ENCODE results near the gene ROBO3.

The ROBO3 gene

DNA sequence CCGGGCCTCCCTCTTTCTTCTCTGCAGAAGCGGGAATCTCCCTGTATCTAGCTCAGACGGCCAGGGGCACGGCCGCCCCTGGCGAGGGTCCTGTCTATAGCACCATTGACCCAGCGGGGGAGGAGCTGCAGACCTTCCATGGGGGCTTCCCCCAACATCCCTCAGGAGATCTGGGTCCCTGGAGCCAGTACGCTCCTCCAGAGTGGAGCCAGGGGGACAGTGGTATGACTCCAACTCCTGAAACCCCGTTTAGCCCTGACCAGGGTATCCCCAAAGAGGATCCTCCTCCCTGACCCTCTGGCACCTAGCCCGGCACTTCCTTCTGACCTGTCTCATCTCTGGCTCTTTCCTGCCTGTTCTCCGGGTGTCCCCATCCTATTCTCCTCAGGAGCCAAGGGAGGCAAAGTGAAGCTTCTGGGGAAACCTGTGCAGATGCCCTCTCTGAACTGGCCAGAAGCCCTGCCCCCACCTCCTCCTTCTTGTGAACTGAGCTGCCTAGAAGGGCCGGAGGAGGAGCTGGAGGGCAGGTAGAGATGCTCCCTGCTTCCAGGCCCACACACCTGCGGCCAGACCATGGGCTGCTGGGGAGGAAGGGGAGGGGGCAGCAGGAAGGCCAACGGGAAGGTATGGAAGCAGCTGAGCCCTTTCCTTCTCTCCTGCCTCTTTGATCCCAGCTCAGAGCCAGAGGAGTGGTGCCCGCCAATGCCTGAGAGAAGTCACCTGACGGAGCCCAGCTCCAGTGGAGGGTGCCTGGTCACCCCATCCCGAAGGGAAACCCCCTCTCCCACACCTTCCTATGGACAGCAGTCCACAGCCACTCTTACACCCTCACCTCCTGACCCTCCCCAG lies 12.9 kb downstream of the ROBO3 start:
- DNase-seq = no peak

DNA sequence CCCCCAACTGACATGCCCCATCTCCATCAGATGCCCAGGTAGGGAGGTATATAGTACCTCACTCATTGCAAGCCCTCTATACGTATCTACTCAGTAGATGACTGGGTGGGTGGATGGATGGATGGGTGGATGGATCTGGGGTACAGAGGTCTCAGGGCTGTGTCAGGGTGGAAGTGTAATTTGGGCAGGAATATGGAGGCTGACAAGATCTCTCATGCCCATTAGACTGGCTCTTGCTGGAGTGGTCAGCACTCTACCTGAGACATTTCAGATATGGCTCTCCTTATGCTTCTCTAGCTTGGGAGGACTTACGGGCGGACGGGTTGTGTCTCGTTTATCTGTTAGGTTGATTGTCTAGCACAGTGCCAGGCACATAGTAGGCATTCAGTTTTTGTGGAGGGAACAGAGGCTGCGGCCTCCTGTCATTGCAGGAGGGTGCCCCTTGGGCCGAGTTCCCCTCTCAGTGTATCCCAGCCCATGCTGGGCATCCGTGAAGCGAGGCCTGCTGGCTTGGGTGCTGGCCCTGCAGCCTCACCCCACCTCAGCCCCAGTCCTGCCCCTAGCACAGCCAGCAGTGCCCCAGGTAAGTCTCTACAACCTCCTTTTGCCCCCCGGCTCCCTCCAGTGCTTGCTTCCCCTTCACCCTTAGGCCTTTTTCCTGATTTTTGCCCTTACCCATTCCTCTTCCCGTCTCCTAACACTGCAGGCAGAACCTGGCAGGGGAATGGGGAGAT lies 13.7 kb downstream of the ROBO3 start:
- no peak for DNase-seq

DNA sequence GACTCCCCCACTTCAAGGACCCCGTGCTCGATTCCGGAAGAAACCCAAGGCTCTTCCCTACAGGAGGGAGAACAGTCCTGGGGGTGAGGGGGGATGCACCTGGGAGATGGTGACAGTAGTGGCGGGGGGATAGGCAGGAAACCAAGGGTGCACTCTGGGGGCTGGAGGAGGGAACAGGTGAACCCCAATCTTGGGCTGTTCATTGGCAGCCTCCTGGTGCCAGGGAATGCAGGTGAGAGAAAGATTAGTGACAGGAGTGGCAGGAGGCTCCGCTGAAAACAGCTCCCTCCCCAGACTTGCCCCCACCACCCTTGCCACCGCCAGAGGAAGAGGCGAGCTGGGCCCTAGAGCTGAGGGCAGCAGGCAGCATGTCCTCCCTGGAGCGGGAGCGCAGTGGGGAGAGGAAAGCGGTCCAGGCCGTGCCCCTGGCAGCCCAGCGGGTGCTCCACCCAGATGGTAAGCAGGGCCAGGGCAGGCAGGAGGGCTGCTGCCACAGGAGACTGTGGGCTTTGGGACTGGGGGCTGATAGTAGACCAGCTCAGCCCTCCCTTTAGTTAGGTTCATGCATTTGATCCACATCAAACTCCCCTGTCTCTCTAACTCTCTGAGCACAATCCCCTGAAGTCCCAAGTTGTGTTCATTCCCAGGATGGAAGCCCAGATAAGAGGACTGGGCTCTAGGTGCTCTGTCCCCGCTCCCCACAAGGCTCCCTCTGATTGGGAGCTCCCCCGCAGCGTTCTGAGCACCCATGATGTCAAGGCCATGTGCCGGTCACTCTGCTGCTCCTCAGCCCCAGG lies 14.5 kb downstream of the ROBO3 start:
- DNase-seq = no peak

DNA sequence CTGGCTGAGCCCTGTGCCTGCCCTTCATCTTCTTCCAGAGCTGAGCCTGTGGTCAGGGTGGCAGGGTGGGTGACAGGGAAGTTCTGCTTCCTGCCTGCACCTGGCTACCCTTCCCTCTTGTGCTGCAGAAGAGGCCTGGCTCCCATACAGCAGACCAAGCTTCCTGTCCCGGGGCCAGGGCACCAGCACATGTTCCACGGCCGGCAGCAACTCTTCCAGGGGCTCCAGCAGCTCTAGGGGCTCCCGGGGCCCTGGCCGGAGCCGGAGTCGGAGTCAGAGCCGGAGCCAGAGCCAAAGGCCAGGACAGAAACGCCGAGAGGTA lies 15.0 kb downstream of the ROBO3 start:
- DNase-seq = no peak

DNA sequence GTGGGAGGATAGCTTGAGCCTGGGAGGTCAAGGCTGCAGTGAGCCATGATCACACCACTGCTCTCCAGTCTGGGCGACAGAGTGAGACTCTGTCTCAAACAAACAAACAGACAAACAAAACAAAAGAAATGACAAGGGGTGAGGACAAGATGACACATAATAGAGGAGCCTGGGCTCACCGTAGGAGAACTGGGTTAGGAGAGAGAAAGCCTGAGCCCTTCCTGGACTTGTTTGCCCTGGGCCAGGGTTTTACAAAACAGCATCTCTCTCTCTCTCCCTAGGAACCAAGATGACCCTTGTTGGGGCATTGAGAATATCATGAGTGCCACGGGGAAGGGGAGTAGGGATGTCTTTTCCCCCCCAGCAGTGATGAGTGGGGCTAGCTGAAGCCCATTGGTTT lies 15.7 kb downstream of the ROBO3 start:
- DNase-seq = no peak

DNA sequence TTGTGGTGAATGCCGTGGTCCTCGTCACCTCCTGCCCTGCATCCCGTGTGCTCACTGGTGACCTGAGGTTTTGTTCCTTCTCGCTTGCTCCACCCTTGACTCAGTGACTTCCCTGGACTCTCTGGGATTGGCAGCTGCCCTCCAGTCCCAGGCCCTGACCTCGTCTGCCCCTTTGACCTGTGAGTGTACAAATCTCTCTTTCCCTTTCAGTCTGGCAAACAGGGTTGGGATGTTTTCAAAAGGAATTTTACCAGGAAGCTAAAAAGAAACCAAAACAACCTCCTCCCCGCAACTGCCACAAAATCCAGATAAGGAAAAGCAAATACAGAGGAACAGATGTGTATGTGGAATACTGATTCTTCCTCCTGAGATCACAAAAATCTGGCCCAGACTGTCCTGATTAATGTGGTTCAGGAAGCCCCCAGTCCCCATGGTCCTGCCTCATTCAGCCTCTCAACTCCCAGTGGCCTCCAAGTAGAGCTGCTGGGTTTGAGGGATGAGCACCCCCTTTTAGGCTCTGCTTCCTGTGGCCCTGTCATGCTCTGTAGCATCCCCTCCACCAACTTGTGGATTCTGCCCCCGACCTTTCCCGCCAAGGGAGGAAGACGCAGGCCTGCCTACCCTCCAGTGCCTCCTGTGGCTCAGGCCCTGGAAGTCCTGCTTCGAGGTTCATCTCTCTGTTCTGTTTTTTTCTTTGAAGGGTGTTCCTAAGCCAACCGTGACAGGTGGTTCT lies 17.3 kb downstream of the ROBO3 start:
- no peak for DNase-seq

DNA sequence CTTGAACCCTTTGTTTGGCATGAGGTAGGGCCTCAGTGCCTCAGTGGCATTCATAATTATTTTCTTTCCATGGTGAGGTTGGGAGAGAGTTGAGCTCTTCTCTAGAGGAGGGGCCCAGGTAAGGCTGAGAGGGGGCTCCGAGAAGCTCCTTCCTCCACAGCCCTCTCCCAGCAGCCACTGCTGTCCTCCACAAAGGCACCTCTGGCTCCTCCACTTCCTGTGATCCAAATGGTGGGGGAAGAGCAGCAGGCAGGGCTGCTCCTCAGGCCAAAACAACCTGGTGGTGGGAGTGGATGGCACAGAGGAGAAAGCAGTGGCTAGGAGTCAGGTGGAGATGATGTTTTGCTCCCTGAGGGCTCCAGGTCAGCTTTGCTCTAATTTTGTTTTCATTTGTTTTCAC lies 19.1 kb downstream of the ROBO3 start:
- DNase-seq = no peak

DNA sequence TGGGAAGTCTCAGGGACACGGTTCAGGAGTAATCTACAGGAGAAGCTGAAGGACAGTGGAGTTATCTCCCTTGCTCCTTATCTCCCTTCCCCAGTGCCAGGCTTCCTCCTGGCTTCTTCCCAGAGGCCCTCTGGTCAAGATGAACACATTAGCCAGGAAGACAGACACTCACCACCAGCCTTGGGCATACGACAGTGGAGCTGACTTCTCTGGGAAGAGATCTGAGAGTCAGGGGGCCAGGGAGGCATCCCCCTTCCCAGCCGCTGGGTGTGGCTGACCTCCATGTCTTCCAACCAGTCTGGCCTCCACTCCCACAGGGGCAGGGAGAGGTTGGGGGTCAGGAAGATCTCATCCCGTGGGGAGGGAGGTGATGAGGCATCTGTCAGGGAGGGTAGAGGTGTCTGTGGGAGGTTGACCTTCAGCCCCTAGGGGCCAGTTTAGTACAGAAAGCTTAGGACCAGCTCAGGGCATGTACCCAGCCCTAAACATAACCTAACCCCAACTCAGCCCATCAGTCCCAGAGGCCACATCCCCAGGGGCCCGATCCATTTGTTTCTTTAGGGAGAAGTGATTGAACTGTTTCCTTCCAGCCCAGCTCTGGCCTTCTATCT lies 19.7 kb downstream of the ROBO3 start:
- no peak for DNase-seq

DNA sequence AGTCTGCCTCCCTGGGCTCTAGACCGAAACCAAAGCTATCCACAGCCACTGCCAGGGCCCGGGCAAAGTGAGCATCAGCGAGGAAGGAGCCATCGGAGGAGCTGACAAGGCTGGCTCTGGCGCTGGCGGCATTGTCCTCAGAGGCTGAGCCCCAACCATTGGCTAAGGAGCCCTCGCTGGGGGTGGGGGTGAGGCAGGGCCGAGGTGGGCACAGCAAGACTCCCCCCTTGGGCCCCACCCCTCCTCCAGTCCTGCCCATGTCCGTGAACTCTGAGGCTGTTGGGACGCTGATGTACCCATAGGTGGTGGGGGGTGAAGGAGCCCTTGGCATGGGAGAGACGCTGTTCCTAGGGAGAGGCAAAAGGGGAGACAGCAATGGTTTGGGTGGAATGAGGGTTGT lies 21.2 kb downstream of the ROBO3 start:
- DNase-seq = no peak

DNA sequence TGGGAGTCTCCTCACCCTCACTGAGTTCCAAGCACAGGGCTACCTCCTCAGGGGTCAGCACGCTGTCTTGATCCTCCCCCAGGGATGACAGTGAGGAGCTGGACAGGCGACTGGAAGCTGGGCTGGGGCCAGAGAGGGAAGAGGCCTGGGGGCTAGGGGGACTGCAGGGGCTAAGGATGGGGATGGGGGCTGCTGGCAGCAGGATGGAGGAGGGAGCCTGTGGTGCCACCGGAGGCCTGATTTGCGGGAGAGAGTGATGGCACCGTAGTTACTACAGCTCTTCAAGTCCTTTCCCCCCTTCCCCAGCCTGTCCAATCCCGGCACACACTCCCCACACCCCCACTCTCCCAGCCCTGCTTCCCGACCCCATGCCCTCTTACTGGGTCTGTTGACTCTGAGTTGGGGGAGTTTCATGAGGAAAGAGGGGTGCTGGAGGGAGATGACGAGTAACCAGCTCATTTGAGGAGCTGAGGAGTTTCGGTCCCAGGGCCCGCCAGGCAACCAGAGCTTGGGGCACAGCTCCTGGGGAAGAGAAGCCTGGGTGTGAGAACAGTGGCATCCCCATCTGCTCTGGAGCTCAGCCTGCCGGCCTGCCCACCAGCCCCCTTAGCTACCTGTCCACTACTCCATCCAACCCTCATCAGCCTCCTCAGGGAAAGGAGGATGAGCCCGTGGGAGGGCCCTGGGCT lies 21.9 kb downstream of the ROBO3 start:
- DNase-seq = no peak

DNA sequence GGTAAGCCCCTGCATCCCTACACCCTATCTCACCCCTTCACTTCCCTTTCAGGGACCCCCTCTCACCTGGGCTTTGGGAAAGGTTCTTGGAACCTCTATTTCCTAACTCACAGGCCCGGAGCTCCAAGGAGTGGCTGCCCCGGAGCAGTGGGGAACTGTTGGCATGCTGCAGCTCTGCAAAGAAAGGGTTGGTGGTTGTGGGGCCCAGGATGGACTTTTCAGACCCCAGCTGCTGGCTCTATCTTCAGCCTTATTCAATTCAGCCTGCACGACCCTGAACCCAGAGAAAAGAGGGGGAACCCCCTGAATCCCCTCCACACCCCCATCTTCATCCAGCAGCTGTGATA lies 22.4 kb downstream of the ROBO3 start:
- DNase-seq = no peak

DNA sequence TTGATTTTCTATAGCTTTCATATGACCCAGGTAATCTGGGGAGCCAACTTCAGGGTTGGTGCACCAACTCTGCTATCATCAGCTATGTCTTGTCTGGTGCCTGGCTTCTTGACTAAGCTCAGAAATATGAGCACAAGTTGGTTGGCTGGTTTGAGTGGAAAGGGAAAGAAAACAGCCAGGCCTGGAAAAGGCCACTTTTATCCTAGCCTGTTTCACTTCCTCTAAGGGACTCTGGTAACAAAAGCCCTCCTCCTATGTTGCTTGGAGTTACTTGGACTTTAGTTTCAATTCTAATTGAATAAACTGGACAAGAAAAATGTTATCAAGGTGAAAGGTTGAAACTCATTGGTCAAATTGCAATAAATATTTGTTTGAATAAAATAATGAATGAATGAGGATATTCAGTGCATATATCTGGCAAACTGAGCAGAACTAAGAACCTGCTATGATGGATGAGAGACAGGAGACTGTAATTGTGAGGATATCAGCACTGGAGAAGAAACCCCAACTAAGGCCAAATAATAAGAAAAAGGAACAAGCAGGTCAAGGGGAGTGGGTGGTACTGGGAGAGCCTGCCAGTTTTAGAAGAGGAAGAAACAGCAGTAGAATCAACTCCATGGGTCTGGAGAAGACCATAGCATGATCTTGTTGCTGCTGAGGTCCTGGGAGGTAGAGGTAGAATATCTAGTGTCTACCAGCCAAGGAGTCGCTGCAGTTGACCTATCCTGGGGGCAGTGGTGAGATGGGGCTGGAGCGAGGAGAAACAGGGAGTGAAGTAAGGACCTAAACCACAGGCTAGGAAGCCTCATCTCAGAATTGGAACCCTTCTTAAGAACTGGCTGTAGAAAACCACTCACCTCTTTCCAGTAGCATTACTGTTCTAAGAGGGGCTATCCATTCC lies 24.2 kb downstream of the ROBO3 start:
- no peak for DNase-seq

DNA sequence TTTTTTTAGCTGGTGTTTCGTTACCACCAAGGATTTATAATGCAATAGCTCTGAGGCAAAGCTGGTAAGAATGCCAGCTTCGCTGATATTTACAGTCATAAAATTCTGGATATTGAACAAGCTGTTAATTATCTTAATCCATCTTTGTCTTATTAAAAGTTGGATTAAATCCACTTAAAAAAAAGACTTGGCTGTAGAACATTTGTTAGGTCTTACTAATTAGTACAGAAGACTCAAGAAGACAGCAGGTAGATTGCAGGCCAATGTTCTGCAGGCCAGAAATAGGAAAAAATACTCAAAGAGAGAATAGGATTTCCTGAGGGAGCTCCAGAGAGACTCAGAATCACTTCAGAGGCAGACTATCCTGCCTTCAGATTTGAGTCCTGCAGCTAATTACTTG lies 24.9 kb downstream of the ROBO3 start:
- no peak for DNase-seq

DNA sequence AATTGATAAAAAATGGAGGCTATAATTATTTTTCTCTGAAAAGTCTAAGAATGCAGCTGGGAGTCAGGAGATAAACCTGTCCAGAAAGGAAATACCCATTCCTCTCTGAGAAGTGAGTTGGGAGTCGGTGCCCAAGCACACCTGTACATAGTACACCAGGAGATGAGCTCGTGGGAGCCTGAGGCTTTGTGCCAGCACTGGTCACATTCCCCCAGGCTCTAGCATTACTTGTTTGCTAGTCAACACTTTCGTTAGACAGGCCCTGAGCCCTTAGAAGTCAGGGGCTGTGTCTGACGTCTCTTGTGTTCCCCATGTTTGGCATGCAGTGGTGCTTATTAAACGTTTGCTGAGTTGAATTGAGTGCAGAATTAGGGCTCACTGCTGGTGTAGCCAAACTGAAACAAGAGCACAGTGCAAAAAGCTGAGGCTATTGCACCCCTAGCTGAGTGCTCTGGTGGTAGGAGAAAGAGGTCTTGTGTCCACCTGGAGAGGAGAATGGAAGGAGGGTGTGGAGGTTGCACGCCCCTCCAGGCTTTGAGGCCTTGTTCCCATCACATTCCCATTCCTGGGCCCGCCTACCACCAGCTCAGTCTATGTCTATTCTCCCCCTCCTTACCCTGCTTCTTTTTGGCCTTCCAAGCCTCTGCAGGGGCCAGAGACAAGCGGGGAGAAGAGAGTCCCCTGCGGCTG lies 25.6 kb downstream of the ROBO3 start:
- no peak for DNase-seq

DNA sequence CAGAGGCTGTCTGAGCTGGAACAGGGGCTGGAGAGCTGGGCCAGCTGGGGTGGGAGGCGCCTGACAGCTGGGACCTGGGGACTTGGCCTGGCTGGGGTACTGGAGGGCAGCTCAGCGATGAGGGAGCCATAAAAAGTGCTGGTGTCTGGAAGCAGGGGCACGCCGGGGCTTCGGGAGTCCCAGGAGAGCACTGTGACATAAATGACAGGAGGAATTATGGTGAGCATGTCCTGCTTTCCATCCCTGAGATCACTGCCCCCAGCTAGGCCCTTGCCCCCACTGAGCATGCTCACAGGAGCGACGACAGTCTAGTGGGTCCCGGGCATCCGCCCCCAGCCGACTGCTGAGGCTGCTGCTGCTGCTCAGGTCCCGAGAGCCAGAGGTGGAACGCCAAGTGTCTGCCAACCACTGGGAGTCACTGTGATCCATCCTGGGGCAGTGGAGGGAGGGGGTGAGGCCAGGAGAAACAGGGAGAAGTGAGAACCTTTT lies 26.2 kb downstream of the ROBO3 start:
- no peak for DNase-seq

DNA sequence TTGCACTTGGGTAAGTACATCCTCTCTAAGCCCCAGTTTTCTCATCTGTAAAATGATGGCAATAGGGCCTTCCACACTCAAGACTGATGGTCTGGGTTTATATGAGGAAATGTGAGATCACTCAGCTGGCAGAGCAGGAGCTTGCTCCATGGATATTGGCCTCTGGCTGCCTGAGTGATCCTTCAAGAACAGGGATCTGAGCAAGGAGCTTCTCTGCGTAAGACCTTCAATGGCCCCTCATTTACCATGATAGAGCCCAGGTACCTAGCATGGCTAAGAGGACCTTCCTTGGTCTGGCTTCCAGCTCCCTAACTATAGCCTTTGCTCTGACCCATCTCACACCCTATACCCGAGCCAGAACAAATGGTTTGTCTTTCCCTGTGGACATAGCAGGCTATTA lies 26.9 kb downstream of the ROBO3 start:
- no peak for DNase-seq

DNA sequence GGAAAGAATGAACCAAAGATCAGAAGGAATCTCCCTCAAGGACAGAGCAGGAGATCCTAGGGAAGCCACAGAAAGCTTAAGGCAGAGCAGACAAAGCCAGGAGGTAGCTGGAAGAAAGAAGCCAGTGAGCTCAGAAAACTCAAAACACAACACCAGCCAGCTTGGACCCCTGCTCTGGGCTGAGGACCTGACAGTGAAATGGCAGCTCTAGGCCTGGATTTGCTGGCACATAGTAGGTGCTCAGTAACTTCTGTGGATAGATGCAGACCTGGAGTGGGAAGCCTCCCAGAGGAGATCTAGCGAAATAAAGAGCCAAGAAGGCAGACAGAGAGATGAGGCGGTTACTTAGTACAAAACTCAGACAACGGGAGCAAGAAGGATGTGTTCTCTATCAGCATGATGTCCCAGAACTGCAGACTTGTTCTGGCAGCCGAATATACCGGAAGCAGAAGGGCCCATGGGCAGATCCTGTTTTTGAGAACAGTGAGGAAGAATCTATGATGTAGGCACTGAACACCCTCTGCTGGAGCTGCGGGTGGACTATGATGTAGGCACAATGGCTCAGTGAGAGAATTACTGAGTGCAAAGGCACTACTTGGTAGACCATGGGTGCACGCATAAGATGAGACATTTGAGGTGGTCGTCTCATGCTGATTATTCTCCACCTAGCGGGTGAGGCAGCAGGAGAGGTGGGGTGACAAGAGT lies 27.7 kb downstream of the ROBO3 start:
- DNase-seq = no peak

DNA sequence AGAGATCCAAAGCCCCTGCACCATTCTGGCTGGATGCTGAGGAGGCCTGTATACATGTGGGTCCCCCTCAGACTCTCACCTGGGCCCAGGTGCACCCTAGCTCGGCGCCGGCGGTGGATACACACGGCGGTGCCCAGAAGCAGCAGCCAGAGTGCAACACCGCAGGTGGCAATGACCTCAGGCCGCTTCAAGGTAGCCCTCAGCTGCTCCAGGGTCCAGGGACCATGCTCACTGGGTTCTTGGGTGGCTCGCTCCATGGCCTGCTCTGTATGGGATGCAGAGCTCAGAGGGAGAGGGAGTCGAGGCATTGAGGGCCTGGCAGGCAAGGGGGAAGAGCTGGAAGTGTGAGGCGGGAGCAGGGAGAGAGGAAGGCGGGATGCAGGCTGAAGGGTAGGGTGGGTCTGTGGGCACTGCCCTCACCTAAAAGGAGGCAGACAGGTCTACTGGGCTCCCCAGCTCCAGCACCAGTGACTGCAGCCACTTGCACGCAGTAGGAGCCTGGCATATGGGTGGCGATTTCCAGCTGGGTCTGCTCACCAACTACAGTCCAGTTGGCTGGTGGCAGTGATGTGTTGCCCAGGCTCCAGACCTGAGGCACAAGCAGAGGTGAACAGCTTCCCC lies 28.7 kb downstream of the ROBO3 start:
- no peak for DNase-seq
